ENCODE data around the gene AKIP1. TPM values are rescaled to one million over a fixed set of nuclear protein-coding genes. Genes with fewer than 3 reads are reported as not detected.
"Not testable (repeated sequence)": the region's sequence is repeated elsewhere in the genome, so short reads cannot be mapped to it uniquely, and the experiment has no call there.

Gene AKIP1
- total RNA-seq, 2 donors from 2014 or later = 21.0 to 27.8 TPM

DNA sequence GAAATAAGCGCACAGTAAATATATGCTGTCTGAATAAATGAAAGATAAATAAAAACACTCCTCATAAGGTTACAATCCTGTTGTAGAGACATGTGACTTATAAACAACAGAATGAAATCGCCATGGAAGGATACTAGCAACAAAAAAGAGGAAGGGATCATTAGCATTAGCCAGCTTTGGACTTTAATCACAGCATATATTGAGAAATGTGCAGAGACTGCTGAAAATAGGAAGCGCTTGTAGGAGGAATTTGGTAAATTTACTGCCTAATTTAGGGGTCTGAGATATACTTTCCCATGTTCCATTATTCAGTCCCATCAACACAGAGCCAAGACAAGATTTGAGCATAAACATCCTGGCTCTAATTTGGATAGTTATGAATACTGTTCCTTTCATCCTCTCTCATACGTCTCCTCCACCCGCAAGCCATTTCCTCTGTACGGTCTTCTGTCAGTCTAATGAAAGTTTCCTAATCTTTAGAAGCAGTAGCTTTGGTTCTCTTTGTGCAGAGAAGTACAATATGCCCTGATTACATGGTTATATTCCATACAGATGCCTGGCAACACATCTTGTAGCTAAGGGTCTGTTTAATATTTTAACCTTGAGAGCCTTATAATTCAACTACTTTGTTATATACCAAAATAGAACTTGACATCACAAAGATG is 37.1 kb upstream of the AKIP1 start:
- no peaks in the 10 kb centered on the region for H3K36me3 Mint-ChIP-seq (ENCODE audit: low read depth)
- H3K27me3 Mint-ChIP-seq (ENCODE audit: insufficient read depth) = peaks cover 4% of the 10 kb centered on the region
- Histone ChIP-seq H3K9ac (ENCODE audit: extremely low read depth, low read length, poor library complexity, severe bottlenecking) (no peak overlapping the region), H3K27ac (ENCODE audit: low read depth, low read length) (no peak overlapping the region), H3K4me1 (ENCODE audit: control insufficient read depth, insufficient read depth, low read length) (peaks cover 7% of the 10 kb centered on the region), H3K9me3 (ENCODE audit: control insufficient read depth, low read length) (no peaks in the 10 kb centered on the region), H3K4me3 (ENCODE audit: low read length) (no peak overlapping the region), H3K36me3 (ENCODE audit: control insufficient read depth, insufficient read depth, low read length) (no peaks in the 10 kb centered on the region), H3K27me3 (ENCODE audit: control insufficient read depth, insufficient read depth, low read length, poor library complexity, severe bottlenecking) (no peaks in the 10 kb centered on the region)
- TF ChIP-seq, protein P1, sequence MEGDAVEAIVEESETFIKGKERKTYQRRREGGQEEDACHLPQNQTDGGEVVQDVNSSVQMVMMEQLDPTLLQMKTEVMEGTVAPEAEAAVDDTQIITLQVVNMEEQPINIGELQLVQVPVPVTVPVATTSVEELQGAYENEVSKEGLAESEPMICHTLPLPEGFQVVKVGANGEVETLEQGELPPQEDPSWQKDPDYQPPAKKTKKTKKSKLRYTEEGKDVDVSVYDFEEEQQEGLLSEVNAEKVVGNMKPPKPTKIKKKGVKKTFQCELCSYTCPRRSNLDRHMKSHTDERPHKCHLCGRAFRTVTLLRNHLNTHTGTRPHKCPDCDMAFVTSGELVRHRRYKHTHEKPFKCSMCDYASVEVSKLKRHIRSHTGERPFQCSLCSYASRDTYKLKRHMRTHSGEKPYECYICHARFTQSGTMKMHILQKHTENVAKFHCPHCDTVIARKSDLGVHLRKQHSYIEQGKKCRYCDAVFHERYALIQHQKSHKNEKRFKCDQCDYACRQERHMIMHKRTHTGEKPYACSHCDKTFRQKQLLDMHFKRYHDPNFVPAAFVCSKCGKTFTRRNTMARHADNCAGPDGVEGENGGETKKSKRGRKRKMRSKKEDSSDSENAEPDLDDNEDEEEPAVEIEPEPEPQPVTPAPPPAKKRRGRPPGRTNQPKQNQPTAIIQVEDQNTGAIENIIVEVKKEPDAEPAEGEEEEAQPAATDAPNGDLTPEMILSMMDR (conservative IDR thresholded peaks at IDR 0.05) = no peak
- no peak for DNase-seq
- peaks cover 13% of the 10 kb centered on the region for H3K4me1 Mint-ChIP-seq
- no peak overlapping the region for H3K4me3 Mint-ChIP-seq
- H3K27ac Mint-ChIP-seq = no peak overlapping the region
- no peaks in the 10 kb centered on the region for H3K9me3 Mint-ChIP-seq
- 90 to 95% methylated on average over 4 to 6 of the region's 6 CpGs for WGBS, 2 experiments (ENCODE audit: insufficient coverage in 1 of 2, insufficient read length in 1 of 2)

DNA sequence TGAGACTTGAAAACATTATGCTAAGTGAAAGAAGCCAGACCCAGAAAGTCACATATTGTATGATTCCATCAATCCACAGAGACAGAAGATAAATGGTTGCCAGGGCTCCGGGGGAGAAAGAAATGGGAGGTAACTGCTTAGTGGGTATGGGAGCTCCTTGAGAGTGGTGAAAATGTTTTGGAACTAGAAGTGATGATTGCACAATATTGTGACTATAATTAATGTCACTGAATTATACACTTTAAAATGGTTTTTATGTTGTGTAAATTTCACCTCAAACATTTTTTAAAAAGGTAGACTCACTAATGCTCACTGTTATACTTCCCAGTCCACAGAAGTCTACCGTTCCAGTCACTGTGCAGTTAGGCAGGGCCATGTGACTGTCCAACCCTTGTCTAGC is 32.2 kb upstream of the AKIP1 start:
- H3K27me3 Mint-ChIP-seq (ENCODE audit: insufficient read depth) = peaks cover 4% of the 10 kb centered on the region
- TF ChIP-seq, protein P1 (conservative IDR thresholded peaks at IDR 0.05) = no peak
- no peaks in the 10 kb centered on the region for H3K27me3 ChIP-seq (ENCODE audit: control insufficient read depth, insufficient read depth, low read length, poor library complexity, severe bottlenecking)

DNA sequence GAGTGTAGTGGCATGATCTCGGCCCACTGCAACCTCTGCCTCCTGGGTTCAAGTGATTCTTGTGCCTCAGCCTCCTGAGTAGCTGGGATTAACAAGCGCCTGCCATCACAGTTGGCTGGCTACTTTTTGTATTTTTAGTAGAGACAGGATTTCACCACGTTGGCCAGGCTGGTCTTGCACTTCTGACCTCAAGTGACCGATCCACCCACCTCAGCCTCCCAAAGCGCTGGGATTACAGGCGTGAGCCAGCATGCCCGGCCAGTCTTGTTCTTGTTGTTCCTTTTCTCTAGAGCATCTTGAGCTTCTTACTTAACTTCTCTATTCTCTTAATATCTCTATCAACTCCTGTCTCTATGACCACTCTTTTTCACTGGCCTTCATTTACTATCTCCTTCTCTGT is 29.4 kb upstream of the AKIP1 start:
- 93 to 96% methylated on average over 7 of the region's 7 CpGs for WGBS, 2 experiments (ENCODE audit: insufficient coverage in 1 of 2, insufficient read length in 1 of 2)
- not testable (repeated sequence) for H3K27me3 Mint-ChIP-seq (ENCODE audit: insufficient read depth); H3K9me3 ChIP-seq (ENCODE audit: control insufficient read depth, low read length); DNase-seq; H3K9ac ChIP-seq (ENCODE audit: extremely low read depth, low read length, poor library complexity, severe bottlenecking); H3K4me3 Mint-ChIP-seq; H3K4me1 ChIP-seq (ENCODE audit: control insufficient read depth, insufficient read depth, low read length); H3K27me3 ChIP-seq (ENCODE audit: control insufficient read depth, insufficient read depth, low read length, poor library complexity, severe bottlenecking); H3K4me3 ChIP-seq (ENCODE audit: low read length); H3K36me3 ChIP-seq (ENCODE audit: control insufficient read depth, insufficient read depth, low read length); H3K36me3 Mint-ChIP-seq (ENCODE audit: low read depth); H3K27ac Mint-ChIP-seq; H3K27ac ChIP-seq (ENCODE audit: low read depth, low read length); H3K9me3 Mint-ChIP-seq; H3K4me1 Mint-ChIP-seq

More for the DNA sequence above, 32.2 kb upstream of the AKIP1 start:
- Mint-ChIP-seq H3K9me3 (no peaks in the 10 kb centered on the region), H3K36me3 (ENCODE audit: low read depth) (no peaks in the 10 kb centered on the region), H3K4me3 (no peak overlapping the region), H3K4me1 (no peaks in the 10 kb centered on the region), H3K27ac (no peak overlapping the region)
- no peak overlapping the region for H3K4me3 ChIP-seq (ENCODE audit: low read length)
- no peak for DNase-seq
- WGBS, 2 experiments (ENCODE audit: insufficient coverage in 1 of 2, insufficient read length in 1 of 2) = 89 to 90% methylated on average over 2 of the region's 2 CpGs
- no peaks in the 10 kb centered on the region for H3K4me1 ChIP-seq (ENCODE audit: control insufficient read depth, insufficient read depth, low read length)
- H3K9me3 ChIP-seq (ENCODE audit: control insufficient read depth, low read length) = no peaks in the 10 kb centered on the region
- H3K27ac ChIP-seq (ENCODE audit: low read depth, low read length) = no peak overlapping the region
- H3K9ac ChIP-seq (ENCODE audit: extremely low read depth, low read length, poor library complexity, severe bottlenecking) = no peak overlapping the region
- H3K36me3 ChIP-seq (ENCODE audit: control insufficient read depth, insufficient read depth, low read length) = no peaks in the 10 kb centered on the region

GRCh38 chr11:8886322-8886721 is 24.7 kb upstream of the AKIP1 start:
- H3K4me3 ChIP-seq (ENCODE audit: low read length) = no peak overlapping the region
- no peak overlapping the region for H3K27ac Mint-ChIP-seq
- H3K9me3 ChIP-seq (ENCODE audit: control insufficient read depth, low read length) = peaks cover 7% of the 10 kb centered on the region
- no peaks in the 10 kb centered on the region for H3K4me1 Mint-ChIP-seq
- no peaks in the 10 kb centered on the region for H3K27me3 ChIP-seq (ENCODE audit: control insufficient read depth, insufficient read depth, low read length, poor library complexity, severe bottlenecking)
- no peak overlapping the region for H3K27ac ChIP-seq (ENCODE audit: low read depth, low read length)
- H3K36me3 ChIP-seq (ENCODE audit: control insufficient read depth, insufficient read depth, low read length) = no peaks in the 10 kb centered on the region
- H3K4me1 ChIP-seq (ENCODE audit: control insufficient read depth, insufficient read depth, low read length) = no peaks in the 10 kb centered on the region
- peaks cover 31% of the 10 kb centered on the region for H3K9me3 Mint-ChIP-seq
- no peak overlapping the region for H3K4me3 Mint-ChIP-seq
- TF ChIP-seq, protein P1 (conservative IDR thresholded peaks at IDR 0.05) = no peak
- 90% methylated on average over 2 of the region's 2 CpGs; no CpG with 5 or more reads in 1 of the 2 experiments for WGBS, 2 experiments (ENCODE audit: insufficient coverage in 1 of 2, insufficient read length in 1 of 2)
- H3K27me3 Mint-ChIP-seq (ENCODE audit: insufficient read depth) = peaks cover 3% of the 10 kb centered on the region
- H3K36me3 Mint-ChIP-seq (ENCODE audit: low read depth) = peaks cover 4% of the 10 kb centered on the region
- DNase-seq = no peak
- no peak overlapping the region for H3K9ac ChIP-seq (ENCODE audit: extremely low read depth, low read length, poor library complexity, severe bottlenecking)

DNA sequence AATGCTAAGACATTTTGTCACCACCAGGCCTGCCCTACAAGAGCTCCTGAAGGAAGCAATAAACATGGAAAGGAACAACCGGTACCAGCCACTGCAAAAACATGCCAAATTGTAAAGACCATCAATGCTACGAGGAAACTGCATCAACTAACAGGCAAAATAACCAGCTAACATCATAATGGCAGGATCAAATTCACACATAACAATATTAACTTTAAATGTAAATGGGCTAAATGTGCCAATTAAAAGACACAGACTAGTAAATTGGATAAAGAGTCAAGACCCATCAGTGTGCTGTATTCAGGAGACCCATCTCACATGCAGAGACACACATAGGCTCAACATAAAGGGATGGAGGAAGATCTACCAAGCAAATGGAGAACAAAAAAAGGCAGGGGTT is 19.8 kb upstream of the AKIP1 start:
- H3K4me3 Mint-ChIP-seq; H3K27ac ChIP-seq (ENCODE audit: low read depth, low read length); H3K36me3 ChIP-seq (ENCODE audit: control insufficient read depth, insufficient read depth, low read length); DNase-seq; H3K9me3 ChIP-seq (ENCODE audit: control insufficient read depth, low read length); H3K27me3 ChIP-seq (ENCODE audit: control insufficient read depth, insufficient read depth, low read length, poor library complexity, severe bottlenecking); H3K4me3 ChIP-seq (ENCODE audit: low read length); H3K27ac Mint-ChIP-seq; H3K4me1 Mint-ChIP-seq; H3K36me3 Mint-ChIP-seq (ENCODE audit: low read depth); H3K9ac ChIP-seq (ENCODE audit: extremely low read depth, low read length, poor library complexity, severe bottlenecking); H3K4me1 ChIP-seq (ENCODE audit: control insufficient read depth, insufficient read depth, low read length): not testable (repeated sequence)
- Mint-ChIP-seq H3K27me3 (ENCODE audit: insufficient read depth) (peaks cover 12% of the 10 kb centered on the region), H3K9me3 (peaks cover 42% of the 10 kb centered on the region)
- WGBS, 2 experiments (ENCODE audit: insufficient coverage in 1 of 2, insufficient read length in 1 of 2) = no CpG with 5 or more reads among the region's 2 CpGs

Measured in endodermal cell (in vitro differentiated cells).